Activated CD4-positive, alpha-beta T cell treated with anti-CD3 and anti-CD28 coated beads, Interleukin-2, amount 50 U/mL, for 24 hours (primary cell): ENCODE data around the gene NME5.
"Not testable (repeated sequence)": the region's sequence is repeated elsewhere in the genome, so short reads cannot be mapped to it uniquely, and the experiment has no call there.

ENCODE experiments used
- DNase-seq, 2 donors: peaks; one replicate each; pipeline ENCODE4 v3.0.0-alpha.2; 2020; ENCODE audit warnings: low read depth in 1 of 2, low spot score in 1 of 2

Gene NME5

GRCh38 chr5:138138949-138139780 is at the start of gene NME5:
Gene NME5, minus strand, starts transcription at chr5:138139428. Its CDS starts 648 bp downstream, at chr5:138138780.
- DNase-seq: no peak

DNA sequence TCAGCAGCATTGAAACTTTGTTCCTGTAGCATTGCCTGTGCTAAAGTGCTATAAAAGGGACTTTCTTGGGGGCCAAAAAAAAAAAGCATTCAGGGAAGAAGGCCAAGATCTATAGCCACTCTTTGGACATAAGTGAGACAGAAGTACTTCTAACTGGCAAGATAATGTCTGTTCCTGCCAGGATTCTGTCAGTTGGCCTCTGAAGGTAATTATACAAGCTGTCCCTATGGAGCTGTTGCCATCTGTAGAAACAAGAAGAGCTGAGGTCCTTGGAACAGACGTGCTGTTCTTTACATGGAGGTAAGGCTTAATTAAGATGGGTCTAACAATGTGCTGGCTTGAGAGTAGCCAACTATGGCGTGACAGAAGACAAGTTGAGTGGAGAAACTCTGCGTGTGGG is 49.4 kb upstream of the NME5 start:
- DNase-seq: no peak

GRCh38 chr5:138186002-138186447 is 46.8 kb upstream of the NME5 start:
- DNase-seq: no peak

DNA sequence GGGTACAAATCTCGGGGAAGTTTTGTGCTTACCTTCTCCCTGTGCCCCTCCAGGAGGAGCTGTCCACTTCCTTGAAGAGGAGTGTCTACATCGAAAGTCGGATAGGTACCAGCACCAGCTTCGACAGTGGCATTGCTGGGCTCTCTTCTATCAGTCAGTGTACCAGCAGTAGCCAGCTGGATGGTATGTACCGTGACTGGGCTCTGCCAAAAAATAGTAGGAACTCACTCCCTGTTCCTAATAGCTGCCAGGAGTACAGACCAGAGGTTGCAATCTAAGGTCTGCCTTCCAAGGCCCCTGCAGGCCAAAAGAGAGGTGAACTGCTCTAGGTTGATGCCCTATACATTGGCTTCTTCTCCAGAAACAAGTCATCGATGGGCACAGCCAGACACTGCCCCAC is 43.6 kb upstream of the NME5 start:
- DNase-seq: no peak

- no peak for DNase-seq
Observed at GRCh38 chr5:138180841-138181240, 41.6 kb upstream of the NME5 start.

DNA sequence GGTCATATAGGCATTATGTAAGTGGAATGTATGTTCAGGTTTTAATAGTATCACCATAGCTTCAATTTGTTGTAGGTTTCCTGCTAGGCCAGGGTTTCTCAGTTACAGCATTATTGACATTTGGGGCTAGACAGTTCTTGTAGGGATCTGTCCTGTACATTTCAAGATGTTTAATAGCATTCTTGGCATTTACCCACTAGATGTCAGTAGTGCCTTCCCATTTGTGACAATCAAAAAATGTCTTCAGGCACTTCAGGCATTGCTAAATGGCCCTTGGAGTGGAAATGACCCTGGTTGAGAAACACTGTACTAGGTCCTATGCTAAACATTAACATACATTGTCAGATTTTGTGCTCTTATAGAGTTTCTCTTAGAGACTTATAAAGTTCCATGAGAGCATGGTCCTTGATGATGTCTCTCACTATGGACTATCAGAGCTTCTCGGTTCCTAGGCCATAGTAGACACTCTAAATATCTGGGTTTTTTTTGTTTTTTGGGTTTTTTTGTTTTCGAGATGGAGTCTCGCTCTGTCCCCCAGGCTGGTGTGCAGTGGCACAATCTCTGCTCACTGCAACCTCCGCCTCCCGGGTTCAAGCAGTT is 41.1 kb upstream of the NME5 start:
- DNase-seq: no peak

DNA sequence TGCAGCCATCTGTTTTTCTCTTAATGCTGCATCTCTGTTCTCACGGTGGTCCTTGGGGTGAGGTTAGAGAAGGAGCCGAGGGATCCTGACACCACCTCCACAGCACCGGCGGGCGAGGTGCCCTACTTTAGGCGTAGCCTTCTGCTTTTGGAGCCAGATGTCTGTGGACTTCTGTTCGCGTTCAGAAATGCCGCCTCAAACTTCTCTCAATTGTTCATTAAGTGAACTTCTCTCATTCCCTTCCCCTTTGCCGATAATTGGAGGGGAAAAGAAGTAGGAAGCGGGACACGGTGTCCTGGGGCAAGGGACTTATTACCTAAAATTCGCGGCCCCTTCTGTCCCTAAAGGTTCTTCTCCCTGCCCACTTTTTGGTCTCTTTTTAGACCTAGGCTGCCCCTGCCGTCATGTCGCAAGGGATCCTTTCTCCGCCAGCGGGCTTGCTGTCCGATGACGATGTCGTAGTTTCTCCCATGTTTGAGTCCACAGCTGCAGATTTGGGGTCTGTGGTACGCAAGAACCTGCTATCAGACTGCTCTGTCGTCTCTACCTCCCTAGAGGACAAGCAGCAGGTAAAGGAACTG is 40.1 kb upstream of the NME5 start:
- DNase-seq: no peak

DNA sequence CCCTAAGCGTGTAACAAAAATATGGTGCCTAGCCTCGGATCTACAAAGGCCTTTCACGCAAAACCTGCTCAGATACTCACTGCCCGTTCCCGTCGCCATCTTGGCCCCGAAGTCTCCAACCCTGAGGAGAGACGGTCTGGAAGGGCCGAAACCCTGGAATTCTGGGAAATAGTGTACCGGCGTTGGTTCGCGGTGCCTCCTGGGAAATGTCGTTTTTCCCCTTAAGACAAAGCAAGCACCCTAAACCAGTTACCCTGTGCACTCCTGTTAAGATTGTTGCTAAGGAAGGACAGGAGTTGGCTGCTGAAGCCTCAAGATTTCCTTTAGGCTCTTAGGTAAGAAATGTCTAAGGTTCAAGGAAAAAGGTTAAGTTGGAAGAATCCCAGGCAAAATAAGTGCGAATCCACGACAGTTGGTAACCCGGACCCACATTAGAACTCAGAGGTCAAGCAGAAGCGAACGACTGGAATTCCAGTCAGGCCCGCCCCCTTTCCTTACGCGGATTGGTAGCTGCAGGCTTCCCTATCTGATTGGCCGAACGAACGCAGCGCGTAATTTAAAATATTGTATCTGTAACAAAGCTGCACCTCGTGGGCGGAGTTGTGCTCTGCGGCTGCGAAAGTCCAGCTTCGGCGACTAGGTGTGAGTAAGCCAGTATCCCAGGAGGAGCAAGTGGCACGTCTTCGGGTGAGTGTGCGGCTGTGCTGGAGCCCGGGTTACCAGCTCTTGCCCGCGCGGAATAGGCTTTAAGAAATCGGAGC is 39.5 kb upstream of the NME5 start, which contains the start of the genes BRD8 and KIF20A:
TSS of gene BRD8 (minus strand) at position 115 of the 761 bp plus-strand sequence. CDS start at position 99, 16 bp downstream.
TSS of gene KIF20A (plus strand) at position 597 of the 761 bp plus-strand sequence. CDS start 569 bp downstream, outside the sequence.
- peak; percentile 63 to 88 for DNase-seq

DNA sequence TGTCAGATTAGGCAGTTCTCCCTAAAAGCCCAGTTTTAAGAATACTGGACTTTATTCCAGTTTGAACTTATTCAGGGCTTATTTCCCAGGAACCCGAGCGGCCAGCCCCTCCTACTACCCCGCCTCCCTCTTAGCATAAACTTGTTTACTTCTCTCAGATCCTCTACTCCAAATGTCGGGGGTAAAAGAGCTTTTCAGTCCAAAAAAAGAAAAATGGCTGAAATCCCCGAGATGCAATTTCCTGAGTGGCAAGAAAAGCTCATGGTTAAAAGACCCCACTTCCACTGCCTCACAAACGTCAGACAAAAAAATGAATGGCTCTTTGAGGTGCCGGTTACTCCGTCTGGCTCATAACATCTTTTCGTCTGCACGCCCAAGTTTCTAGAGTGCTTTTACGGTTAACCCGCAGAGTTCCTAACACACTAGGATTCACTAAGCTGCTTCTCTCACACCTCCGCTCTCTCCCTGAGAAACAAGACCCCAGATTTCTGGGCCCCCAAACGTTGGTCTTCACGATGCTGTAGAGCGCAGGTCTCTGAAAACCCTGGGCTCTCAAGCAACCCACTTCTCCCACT is 38.8 kb upstream of the NME5 start:
- peak in 1 of 2 donors; percentile 3 for DNase-seq

- no peak for DNase-seq
Observed at GRCh38 chr5:138170299-138170698, 31.1 kb upstream of the NME5 start.

DNA sequence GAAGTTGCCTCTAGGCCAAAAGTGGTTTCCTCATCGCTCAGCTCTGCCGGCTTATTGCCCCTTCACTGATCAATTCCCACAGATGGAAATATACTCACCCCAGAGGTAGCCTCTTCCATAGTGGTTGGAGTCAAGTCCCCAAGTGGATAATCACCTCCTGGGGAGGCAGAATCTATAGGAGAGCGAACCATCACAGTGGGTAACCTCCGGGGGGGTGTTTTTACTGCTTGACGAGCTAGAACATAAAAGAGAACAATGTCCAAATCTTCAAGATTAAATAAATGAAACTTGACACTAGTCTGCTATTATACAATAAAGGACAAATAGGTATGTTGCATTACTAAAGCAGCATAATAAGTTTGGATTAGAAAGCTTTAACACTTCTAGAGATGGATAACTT is 29.9 kb upstream of the NME5 start:
- no peak for DNase-seq

DNA sequence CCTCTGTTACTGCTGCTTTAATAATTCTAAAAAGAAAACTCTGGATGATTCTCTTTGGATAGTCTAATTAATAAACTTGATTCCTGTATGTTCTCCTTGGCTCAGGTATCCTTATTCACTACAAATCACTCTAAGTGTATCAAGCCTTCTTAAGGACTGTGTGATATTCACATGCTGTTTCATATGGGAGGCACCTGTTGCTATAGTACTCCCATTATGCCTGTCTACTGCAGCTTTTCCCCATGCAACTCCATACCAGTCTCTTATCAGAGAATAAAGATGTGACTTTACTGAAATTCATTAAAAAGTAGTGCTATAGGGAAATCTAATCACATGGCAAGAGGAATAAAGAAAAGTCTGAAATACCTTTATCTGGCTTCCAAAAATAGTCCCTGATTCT is 24.5 kb upstream of the NME5 start:
- no peak for DNase-seq

- no peak for DNase-seq
Observed at GRCh38 chr5:138160706-138161105, 21.5 kb upstream of the NME5 start.

- no peak for DNase-seq
Observed at GRCh38 chr5:138159666-138160065, 20.4 kb upstream of the NME5 start.

- no peak for DNase-seq
Observed at GRCh38 chr5:138157626-138158025, 18.4 kb upstream of the NME5 start.

- not testable (repeated sequence) for DNase-seq
Observed at GRCh38 chr5:138155977-138156376, 16.7 kb upstream of the NME5 start.

- no peak for DNase-seq
Observed at GRCh38 chr5:138149530-138149929, 10.3 kb upstream of the NME5 start.

GRCh38 chr5:138148811-138149210 is 9.6 kb upstream of the NME5 start:
- no peak for DNase-seq

- not testable (repeated sequence) for DNase-seq
Observed at GRCh38 chr5:138143578-138143977, 4.3 kb upstream of the NME5 start.

GRCh38 chr5:138141734-138142133 is 2.5 kb upstream of the NME5 start:
- no peak for DNase-seq

DNA sequence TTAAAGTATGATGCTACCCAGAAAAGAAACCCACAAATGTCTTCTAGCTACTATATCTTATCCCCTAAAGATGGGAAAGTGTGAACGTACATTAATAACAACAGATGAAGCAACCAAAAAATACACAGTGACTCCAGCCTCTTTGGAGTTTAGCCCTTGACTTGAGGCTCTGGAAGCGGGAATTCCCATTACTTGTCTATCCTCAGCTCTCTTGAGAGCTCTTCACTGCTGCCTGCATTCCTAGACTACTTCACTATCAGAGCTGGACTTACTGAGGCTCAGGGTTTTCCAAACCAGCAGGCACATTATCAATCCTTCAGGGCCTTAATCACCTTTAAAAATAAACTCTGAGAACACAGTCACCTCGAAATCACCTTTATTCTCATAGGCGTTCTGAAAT is 1.0 kb upstream of the NME5 start:
- no peak for DNase-seq
